GM19438 (cell line): ENCODE results near the gene ATG5.
A peak's percentile ranks its signal among the peaks of the same experiment; 100 is the strongest.

Experiments used
- ATAC-seq: cut with Tn5 transposase; IDR thresholded peaks from one replicate; pipeline ENCODE4 v1.9.1; 2021; ENCODE audit warnings: low read depth; ENCODE audit not compliant: unreplicated experiment

ATG5 gene

GRCh38 chr6:106325336-106326178, at the start of gene ATG5:
ATG5 (minus strand) TSS chr6:106325760; CDS start chr6:106316208, 9,552 bp downstream.
- peak; percentile 96 for ATAC-seq

GRCh38 chr6:106373502-106374239, 48.1 kb upstream of the ATG5 start:
- no peak for ATAC-seq

GRCh38 chr6:106372838-106373501, 47.4 kb upstream of the ATG5 start:
- no peak for ATAC-seq

- no peak for ATAC-seq
These were observed 45.1 kb upstream of the ATG5 start for GRCh38 chr6:106370639-106371038.

GRCh38 chr6:106369739-106370138, 44.2 kb upstream of the ATG5 start:
- no peak for ATAC-seq

GRCh38 chr6:106363401-106364138, 38.0 kb upstream of the ATG5 start:
- ATAC-seq = no peak

- ATAC-seq = peak; percentile 47
These were observed 35.5 kb upstream of the ATG5 start for GRCh38 chr6:106360989-106361430.

GRCh38 chr6:106360410-106360988, 34.9 kb upstream of the ATG5 start, which contains the start of gene CRYBG1:
CRYBG1 (plus strand) TSS chr6:106360717; CDS start chr6:106360909, 192 bp downstream.
- ATAC-seq = peak; percentile 77

- ATAC-seq = no peak
These were observed 34.4 kb upstream of the ATG5 start for GRCh38 chr6:106359959-106360409.

GRCh38 chr6:106356378-106356777, 30.8 kb upstream of the ATG5 start:
- ATAC-seq = no peak

- ATAC-seq = no peak
These were observed 21.7 kb upstream of the ATG5 start for GRCh38 chr6:106347219-106347618.

GRCh38 chr6:106339334-106340029, 13.9 kb upstream of the ATG5 start:
- ATAC-seq = peak; percentile 58

- no peak for ATAC-seq
These were observed 9.3 kb upstream of the ATG5 start for GRCh38 chr6:106334646-106335448.

- ATAC-seq = no peak
These were observed 729 bp downstream of the ATG5 start for GRCh38 chr6:106324726-106325335.

GRCh38 chr6:106321940-106322339, 3.6 kb downstream of the ATG5 start:
- ATAC-seq = no peak

GRCh38 chr6:106318851-106319250, 6.7 kb downstream of the ATG5 start:
- ATAC-seq = no peak

- no peak for ATAC-seq
These were observed 7.5 kb downstream of the ATG5 start for GRCh38 chr6:106318061-106318460.

- ATAC-seq = no peak
These were observed 9.2 kb downstream of the ATG5 start for GRCh38 chr6:106316375-106316766.
